HL-60 (cell line): ENCODE results near the gene RBM12.

Experiments used
- DNase-seq, 2 experiments: peaks; one replicate each; pipeline ENCODE4 v3.0.0-alpha.2; 2010 to 2020; ENCODE audit warnings: low read depth in 1 of 2, low spot score in 1 of 2
- H3K27ac ChIP-seq: fragments of 250-450 bp; sonication (Bioruptor Pico); replicated peaks from 2 replicates; pipeline ENCODE4 v1.5.1; 2020; ENCODE audit warnings: mild to moderate bottlenecking, moderate library complexity
- H3K27me3 ChIP-seq: fragments of 250-450 bp; sonication (Bioruptor Pico); 2 replicates; pipeline ENCODE4 v1.5.1; 2021; ENCODE audit warnings: mild to moderate bottlenecking, moderate library complexity; ENCODE audit not compliant: insufficient read depth, poor library complexity, severe bottlenecking
- H3K4me3 ChIP-seq: replicated peaks from 2 replicates; pipeline ENCODE4 v1.5.1; 2011; ENCODE audit warnings: mild to moderate bottlenecking, control low read depth, low read length; ENCODE audit not compliant: insufficient read depth
- GABPA ChIP-seq: IDR thresholded peaks from 2 replicates; pipeline ENCODE4 v1.6.1; 2012; ENCODE audit warnings: low read depth
- POLR2AphosphoS5 ChIP-seq: IDR thresholded peaks from 2 replicates; pipeline ENCODE4 v1.6.1; 2012; ENCODE audit warnings: low read depth
- SPI1 ChIP-seq: IDR thresholded peaks from 2 replicates; pipeline ENCODE4 v1.6.1; 2012; ENCODE audit warnings: low read depth, mild to moderate bottlenecking, borderline replicate concordance
- TF ChIP-seq, protein P1 (sequence below): IDR thresholded peaks from 2 replicates; pipeline ENCODE4 v1.6.1; 2012; ENCODE audit warnings: low read depth; ENCODE audit not compliant: insufficient replicate concordance
- TF ChIP-seq, protein P2 (sequence below): IDR thresholded peaks from one replicate; pipeline ENCODE4 v1.5.1; 2011; ENCODE audit warnings: low read length, control low read depth, inconsistent platforms; ENCODE audit not compliant: insufficient read depth

The RBM12 gene

DNA sequence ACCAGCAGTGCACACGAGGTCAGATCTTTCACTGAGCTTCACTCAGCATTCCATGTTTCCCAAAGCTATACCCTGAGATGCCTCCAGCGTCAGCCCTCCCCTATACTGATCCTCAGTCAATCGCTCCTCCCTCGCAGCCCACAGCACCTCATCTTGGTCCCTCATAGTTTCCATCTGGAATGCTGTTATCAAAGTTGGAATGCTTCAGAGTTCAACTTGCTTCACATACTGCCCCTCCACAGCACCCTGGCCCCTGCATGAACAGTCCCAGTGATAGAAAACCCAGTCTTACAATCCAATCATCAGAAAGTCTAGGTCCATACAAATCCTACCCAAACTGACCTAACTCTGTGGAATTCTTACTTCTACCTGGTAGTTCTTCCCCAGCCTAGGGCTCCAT lies 29.0 kb downstream of the RBM12 start:
- H3K4me3 ChIP-seq = no peak overlapping the region

DNA sequence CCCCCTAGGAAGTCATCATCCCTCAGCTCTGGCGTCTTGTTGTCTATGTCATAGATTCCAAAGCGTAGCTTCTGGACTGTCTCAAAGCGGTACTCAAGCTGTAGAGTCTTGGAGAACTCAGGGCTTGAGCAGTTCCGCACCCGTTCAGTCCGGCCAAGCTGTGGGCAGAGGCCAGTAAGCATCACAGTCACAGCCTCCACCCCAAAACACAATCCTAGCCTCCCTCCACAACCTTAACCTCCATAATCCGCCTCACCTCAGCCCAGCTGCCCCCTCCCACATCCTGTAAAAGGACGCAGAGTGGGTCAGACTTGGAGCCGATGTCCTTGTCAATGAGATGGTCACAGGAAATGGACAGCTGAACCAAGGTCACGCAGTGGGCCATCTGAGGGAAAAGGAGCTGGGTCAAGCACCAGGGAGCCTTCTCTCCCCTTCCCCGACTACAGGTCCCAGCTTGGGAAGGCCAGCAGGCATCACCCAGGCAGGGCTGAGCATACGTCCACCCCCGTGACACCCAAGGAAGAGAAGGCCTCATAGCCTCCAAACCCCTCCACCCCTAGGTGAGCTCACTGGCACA lies 32.1 kb downstream of the RBM12 start:
- H3K27ac ChIP-seq = no peak overlapping the region
- DNase-seq = no peak
- no peak overlapping the region for H3K4me3 ChIP-seq
- TF ChIP-seq, protein P1, sequence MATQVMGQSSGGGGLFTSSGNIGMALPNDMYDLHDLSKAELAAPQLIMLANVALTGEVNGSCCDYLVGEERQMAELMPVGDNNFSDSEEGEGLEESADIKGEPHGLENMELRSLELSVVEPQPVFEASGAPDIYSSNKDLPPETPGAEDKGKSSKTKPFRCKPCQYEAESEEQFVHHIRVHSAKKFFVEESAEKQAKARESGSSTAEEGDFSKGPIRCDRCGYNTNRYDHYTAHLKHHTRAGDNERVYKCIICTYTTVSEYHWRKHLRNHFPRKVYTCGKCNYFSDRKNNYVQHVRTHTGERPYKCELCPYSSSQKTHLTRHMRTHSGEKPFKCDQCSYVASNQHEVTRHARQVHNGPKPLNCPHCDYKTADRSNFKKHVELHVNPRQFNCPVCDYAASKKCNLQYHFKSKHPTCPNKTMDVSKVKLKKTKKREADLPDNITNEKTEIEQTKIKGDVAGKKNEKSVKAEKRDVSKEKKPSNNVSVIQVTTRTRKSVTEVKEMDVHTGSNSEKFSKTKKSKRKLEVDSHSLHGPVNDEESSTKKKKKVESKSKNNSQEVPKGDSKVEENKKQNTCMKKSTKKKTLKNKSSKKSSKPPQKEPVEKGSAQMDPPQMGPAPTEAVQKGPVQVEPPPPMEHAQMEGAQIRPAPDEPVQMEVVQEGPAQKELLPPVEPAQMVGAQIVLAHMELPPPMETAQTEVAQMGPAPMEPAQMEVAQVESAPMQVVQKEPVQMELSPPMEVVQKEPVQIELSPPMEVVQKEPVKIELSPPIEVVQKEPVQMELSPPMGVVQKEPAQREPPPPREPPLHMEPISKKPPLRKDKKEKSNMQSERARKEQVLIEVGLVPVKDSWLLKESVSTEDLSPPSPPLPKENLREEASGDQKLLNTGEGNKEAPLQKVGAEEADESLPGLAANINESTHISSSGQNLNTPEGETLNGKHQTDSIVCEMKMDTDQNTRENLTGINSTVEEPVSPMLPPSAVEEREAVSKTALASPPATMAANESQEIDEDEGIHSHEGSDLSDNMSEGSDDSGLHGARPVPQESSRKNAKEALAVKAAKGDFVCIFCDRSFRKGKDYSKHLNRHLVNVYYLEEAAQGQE = no peak
- TF ChIP-seq GABPA = no peak
- TF ChIP-seq, protein P2, sequence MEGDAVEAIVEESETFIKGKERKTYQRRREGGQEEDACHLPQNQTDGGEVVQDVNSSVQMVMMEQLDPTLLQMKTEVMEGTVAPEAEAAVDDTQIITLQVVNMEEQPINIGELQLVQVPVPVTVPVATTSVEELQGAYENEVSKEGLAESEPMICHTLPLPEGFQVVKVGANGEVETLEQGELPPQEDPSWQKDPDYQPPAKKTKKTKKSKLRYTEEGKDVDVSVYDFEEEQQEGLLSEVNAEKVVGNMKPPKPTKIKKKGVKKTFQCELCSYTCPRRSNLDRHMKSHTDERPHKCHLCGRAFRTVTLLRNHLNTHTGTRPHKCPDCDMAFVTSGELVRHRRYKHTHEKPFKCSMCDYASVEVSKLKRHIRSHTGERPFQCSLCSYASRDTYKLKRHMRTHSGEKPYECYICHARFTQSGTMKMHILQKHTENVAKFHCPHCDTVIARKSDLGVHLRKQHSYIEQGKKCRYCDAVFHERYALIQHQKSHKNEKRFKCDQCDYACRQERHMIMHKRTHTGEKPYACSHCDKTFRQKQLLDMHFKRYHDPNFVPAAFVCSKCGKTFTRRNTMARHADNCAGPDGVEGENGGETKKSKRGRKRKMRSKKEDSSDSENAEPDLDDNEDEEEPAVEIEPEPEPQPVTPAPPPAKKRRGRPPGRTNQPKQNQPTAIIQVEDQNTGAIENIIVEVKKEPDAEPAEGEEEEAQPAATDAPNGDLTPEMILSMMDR = no peak
- no peak for TF ChIP-seq SPI1
- no peak for TF ChIP-seq POLR2AphosphoS5
- H3K27me3 ChIP-seq = no peaks in the 10 kb centered on the region

More for the DNA sequence above, 29.0 kb downstream of the RBM12 start:
- Histone ChIP-seq H3K27me3 (no peaks in the 10 kb centered on the region), H3K27ac (no peak overlapping the region)
- TF ChIP-seq, protein P2 = no peak
- TF ChIP-seq, protein P1 = no peak
- no peak for TF ChIP-seq POLR2AphosphoS5
- no peak for TF ChIP-seq GABPA
- no peak for TF ChIP-seq SPI1
- no peak for DNase-seq

DNA sequence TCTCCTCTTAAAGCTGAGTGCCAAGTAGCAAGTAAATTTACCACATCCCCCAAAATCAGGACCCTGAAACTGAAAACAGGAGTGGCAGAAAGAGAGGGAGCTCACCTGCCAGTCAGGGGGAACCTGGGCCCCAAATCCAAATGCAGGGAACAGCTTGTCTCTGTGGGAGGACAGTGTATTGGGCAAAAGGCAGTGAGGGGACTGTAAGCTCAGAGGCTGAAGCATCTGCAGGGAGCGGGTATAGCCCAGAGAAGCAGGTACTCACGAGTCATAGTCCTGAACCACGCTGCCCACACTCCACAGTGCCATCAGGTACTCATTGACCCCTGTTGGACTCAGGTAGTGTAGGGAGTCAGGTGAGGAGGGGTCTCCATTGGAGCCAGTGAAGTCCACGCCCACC lies 34.1 kb downstream of the RBM12 start:
- Histone ChIP-seq H3K27me3 (no peaks in the 10 kb centered on the region), H3K27ac (peak overlapping the region; percentile 57), H3K4me3 (no peak overlapping the region)
- no peak for DNase-seq
- TF ChIP-seq, protein P1 = no peak
- TF ChIP-seq SPI1 (no peak), POLR2AphosphoS5 (no peak), GABPA (no peak)
- TF ChIP-seq, protein P2 = no peak
